GM18868 (cell line): ENCODE measurements around the gene WNT9B.

Experiments
- ATAC-seq: cut with Tn5 transposase; IDR thresholded peaks from one replicate; pipeline ENCODE4 v1.9.1; 2021; ENCODE audit warnings: mild to moderate bottlenecking, moderate library complexity; ENCODE audit not compliant: unreplicated experiment

WNT9B gene

GRCh38 chr17:46879101-46879500 lies 27.7 kb downstream of the WNT9B start:
- no peak for ATAC-seq

- ATAC-seq: no peak
Measured at GRCh38 chr17:46881015-46881414, 29.6 kb downstream of the WNT9B start.

GRCh38 chr17:46882666-46883065 lies 31.3 kb downstream of the WNT9B start:
- ATAC-seq: no peak

- no peak for ATAC-seq
Measured at GRCh38 chr17:46883871-46884520, 32.6 kb downstream of the WNT9B start.

- no peak for ATAC-seq
Measured at GRCh38 chr17:46884552-46884951, 33.2 kb downstream of the WNT9B start.

DNA sequence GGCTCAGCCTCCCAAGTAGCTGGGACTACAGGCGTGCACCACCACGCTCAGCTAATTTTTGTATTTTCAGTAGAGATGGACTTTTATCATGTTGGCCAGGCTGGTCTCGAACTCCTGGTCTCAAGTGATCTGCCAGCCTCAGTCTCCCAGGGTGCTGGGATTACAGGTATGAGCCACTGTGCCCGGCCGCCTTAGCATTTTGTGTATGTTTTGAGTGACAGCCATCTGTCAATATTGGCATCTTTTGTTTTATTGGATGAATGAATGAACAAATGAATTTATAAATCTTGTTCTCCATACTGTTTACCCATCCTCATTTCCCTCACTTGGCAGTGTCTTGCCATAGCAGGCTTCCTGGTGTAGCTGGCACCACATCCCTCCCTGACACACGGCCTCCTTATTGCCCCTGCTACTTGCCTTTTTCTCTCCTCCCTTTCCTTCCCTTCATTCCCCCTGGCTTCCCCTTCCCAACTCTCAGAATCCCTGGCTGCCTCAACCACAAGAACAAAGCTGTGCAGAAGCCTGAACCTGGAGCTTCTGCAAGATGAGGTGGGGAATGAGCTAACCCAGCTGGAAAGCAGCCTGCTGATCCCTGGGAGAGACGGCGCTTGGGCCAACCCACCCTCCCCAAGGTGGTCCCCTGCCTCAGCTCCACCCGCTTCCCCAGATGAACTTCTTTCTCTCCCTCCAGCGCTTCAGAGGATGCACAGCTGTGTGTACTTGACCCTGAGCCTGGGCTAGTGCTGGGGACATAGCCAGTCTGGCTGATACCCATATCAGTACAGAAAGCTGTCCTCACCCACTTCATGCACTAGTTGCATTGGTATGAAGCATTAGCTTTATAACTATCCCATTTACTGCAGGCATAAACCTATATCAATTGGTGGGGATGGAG lies 34.3 kb downstream of the WNT9B start:
- no peak for ATAC-seq

- ATAC-seq: no peak
Measured at GRCh38 chr17:46886310-46886663, 34.9 kb downstream of the WNT9B start.

DNA sequence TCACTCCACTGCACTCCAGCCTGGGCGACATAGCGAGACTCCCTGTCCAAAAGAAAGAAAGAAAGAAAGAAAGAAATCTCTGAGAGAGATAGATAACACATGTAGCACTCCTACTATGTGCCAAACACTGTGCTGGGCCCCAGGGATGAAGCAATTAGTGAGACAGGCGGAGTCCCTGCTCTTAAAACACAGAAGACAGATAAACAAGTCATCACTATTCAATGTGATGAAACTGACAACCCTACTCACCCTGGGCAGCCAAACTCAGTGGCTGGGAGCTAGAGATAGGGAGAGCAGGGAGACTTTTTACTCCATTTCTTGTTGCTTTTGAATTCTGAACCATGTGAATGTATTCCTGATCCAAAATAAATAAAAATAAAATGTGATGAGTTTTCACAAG lies 36.3 kb downstream of the WNT9B start:
- ATAC-seq: no peak

DNA sequence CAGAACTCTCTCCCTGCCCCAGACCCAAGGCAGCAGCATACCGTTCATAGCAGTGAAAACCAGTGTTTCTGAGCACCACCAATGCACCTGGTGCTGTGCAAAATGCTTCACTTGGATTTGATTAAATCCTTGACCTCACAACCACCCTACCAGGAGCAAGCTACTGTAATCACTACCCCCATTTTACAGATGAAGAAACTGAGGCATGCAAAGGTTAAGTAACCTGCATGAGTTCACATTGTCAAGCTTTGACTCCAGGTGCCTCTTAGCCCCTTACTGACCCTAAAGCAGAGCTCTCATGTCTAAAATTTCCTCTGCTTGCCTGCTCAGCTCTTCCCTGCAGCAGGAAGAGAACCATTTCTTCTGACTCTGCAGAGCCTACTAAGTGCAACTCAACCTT lies 37.3 kb downstream of the WNT9B start:
- no peak for ATAC-seq

DNA sequence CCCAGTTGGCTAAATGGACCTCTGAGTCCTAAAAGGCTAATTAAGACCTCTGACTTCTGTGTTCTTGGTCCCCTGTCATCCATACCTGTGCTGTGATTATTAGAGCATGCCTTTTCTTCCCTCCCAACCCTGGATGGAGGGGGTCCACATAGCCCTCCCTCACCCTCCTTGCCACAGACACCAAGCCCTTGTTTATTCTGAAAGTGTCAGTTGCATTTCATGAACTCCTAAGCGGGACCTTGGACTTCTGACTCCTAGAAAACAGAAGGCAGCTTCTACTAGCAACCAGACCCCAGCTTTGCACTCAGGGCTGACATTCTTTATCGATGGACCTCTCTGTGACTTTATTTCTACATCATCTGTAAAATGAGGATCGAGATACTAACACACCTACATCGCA lies 38.1 kb downstream of the WNT9B start:
- no peak for ATAC-seq

- ATAC-seq: no peak
Measured at GRCh38 chr17:46889992-46890564, 38.7 kb downstream of the WNT9B start.

- ATAC-seq: no peak
Measured at GRCh38 chr17:46890638-46891037, 39.3 kb downstream of the WNT9B start.

DNA sequence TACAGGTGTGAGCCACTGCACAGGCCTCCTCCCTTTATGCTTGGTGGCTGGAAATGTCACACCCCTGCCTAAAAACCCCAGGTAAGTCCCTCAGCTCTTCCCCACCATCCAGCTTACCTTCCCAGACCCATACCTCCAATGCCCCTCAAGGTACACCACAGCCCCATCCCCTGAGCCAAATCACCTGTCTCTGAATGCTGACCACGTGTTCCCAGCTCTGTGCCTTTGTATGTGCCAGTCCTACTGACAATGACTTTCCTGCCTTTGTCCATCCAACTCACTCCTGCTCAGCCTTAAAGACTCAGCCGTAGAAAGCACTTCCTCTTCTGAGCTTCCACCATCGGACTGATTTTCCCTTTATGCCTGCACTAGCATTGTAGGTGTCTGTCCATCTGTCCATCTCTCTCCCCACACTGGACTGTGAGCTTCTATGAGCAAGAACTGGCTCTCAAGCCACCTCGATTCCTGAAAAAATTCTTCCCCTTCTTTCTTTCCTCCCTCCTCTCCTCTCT lies 40.9 kb downstream of the WNT9B start:
- no peak for ATAC-seq

GRCh38 chr17:46894024-46894423 lies 42.6 kb downstream of the WNT9B start:
- no peak for ATAC-seq

DNA sequence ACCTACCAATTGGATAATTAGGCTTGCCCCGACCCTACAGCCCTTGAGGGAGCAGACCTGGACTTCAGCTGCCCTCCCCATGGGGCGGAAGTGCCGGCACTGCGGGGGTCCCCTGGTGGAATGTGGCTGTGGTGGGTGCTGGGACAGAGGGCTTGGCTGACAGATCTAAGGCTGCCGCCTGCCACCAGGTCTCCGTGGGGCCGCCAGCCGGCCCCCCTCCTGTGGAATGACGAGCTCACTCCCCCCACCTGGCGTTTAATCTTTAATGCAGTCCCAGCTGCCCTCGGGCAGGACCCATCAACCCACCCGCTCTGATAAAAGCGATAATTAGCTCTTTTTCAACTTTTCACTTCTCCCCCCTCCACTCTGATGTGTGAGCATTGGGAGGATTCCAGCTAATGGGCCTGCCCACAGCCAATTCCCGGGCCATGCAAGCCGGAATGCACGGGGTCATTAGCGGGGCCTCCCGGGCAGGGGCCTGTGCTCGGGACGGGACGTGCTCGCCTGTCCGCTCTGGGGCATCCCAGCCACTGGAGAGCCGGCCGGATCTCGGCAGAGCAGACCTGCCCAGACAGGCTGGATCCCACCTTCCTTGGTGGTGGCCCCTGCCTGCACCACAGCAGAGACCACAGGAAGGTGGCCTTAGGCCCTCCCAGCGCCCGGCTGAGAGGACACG lies 43.2 kb downstream of the WNT9B start:
- ATAC-seq: no peak

DNA sequence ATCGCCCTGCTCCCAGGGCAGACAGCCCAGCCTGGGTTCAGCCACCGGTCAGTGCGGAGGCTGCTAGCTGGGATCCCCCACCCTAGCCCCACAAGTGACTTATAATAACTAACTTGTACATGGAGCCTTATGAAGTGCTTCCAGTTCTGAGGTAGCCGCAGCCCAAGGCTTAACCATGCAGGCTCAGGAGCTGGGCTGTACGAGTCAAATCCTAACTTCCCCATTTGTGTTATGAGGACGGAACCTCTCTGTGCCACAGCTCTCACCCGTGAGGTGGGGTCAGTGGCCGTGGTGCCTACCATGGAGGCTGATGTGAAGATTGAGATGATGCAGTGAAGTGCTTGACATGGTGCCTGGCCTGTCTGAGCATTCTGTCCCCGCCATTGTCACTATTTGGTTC lies 43.8 kb downstream of the WNT9B start:
- no peak for ATAC-seq

GRCh38 chr17:46896991-46897390 lies 45.6 kb downstream of the WNT9B start:
- no peak for ATAC-seq

DNA sequence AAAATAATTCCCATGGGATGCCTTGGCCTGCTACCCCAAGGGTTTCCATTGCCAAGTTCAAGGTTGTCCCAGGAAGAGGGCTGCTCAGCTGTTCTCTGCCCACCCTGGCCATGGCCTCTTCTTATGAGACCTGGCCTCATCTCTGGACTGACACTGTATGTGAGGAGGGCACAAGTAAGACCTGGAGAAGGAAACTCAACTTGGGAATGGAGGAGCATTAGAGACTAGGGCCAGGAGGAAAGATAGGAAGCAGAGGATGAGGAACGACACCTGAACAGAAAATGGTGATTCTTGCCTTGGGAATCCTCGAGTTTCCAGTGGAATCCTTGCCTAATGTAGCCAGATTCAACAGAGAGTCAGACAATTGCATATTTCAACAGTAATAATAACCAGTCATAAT lies 47.0 kb downstream of the WNT9B start:
- no peak for ATAC-seq

GRCh38 chr17:46898860-46899259 lies 47.5 kb downstream of the WNT9B start:
- no peak for ATAC-seq

DNA sequence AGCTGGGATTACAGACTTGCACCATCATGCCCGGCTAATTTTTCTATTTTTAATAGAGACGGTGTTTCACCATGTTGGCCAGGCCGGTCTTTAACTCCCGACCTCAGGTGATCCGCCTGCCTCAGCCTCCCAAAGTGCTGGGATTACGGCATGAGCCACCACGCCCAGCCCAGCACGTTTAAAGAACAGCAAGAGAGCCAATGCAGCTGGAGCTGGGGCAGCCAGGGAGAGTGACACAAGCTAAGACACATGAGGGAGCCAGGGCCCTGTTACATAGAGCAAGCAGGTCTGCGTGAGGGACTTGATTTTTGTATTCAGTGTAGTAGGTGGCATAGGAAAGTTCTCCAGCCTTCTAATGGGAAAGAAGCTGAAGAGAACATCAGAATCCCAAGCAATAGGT lies 49.9 kb downstream of the WNT9B start:
- ATAC-seq: no peak
